NCI-H2196 treated with DMSO at 0.1 percent for 48 hours (cell line): Measurements from ENCODE around the gene EYS.
"Not testable (repeated sequence)": the region's sequence is repeated elsewhere in the genome, so short reads cannot be mapped to it uniquely, and the experiment has no call there.

Source experiments
- DNase-seq: peaks from one replicate; lab custom pipeline; 2025; ENCODE audit not compliant: unreplicated experiment; lab: John Stamatoyannopoulos, UW

EYS gene

GRCh38 chr6:64504503-64504902, 1202.5 kb downstream of the EYS start:
- DNase-seq: no peak

- DNase-seq: no peak
These were observed 1204.2 kb downstream of the EYS start for GRCh38 chr6:64502801-64503200.

- DNase-seq: no peak
These were observed 1209.4 kb downstream of the EYS start for GRCh38 chr6:64497634-64498033.

GRCh38 chr6:64489763-64490162, 1217.3 kb downstream of the EYS start:
- DNase-seq: no peak

GRCh38 chr6:64486578-64487351, 1220.3 kb downstream of the EYS start:
- no peak for DNase-seq

- no peak for DNase-seq
These were observed 1223.0 kb downstream of the EYS start for GRCh38 chr6:64483956-64484499.

- DNase-seq: no peak
These were observed 1224.4 kb downstream of the EYS start for GRCh38 chr6:64482631-64483030.

GRCh38 chr6:64479134-64479533, 1227.9 kb downstream of the EYS start:
- no peak for DNase-seq

GRCh38 chr6:64477391-64477790, 1229.6 kb downstream of the EYS start:
- DNase-seq: no peak

- DNase-seq: no peak
These were observed 1230.1 kb downstream of the EYS start for GRCh38 chr6:64476935-64477334.

GRCh38 chr6:64469405-64469804, 1237.6 kb downstream of the EYS start:
- DNase-seq: not testable (repeated sequence)

GRCh38 chr6:64467656-64468055, 1239.4 kb downstream of the EYS start:
- DNase-seq: no peak

- DNase-seq: no peak
These were observed 1247.5 kb downstream of the EYS start for GRCh38 chr6:64459411-64459944.

GRCh38 chr6:64448101-64448500, 1258.9 kb downstream of the EYS start:
- DNase-seq: not testable (repeated sequence)

- DNase-seq: no peak
These were observed 1262.0 kb downstream of the EYS start for GRCh38 chr6:64445038-64445437.

GRCh38 chr6:64439274-64439673, 1267.8 kb downstream of the EYS start:
- no peak for DNase-seq

- no peak for DNase-seq
These were observed 1269.0 kb downstream of the EYS start for GRCh38 chr6:64437996-64438395.

- DNase-seq: no peak
These were observed 1277.1 kb downstream of the EYS start for GRCh38 chr6:64429926-64430325.

- DNase-seq: no peak
These were observed 1278.8 kb downstream of the EYS start for GRCh38 chr6:64428186-64428585.

- DNase-seq: no peak
These were observed 1291.1 kb downstream of the EYS start for GRCh38 chr6:64415926-64416325.

- DNase-seq: no peak
These were observed 1295.8 kb downstream of the EYS start for GRCh38 chr6:64411226-64411625.

- DNase-seq: no peak
These were observed 1297.1 kb downstream of the EYS start for GRCh38 chr6:64409948-64410347.

- no peak for DNase-seq
These were observed 1302.6 kb downstream of the EYS start for GRCh38 chr6:64404396-64404795.
